ENCODE measurements around the gene CALHM1.
"Not testable (repeated sequence)": the region's sequence is repeated elsewhere in the genome, so short reads cannot be mapped to it uniquely, and the experiment has no call there.

The CALHM1 gene

GRCh38 chr10:103428989-103429643, 29.6 kb downstream of the CALHM1 start:
- no peak for DNase-seq

GRCh38 chr10:103427866-103428265, 30.8 kb downstream of the CALHM1 start:
- no peak for DNase-seq

- DNase-seq, result no peak
Observed at GRCh38 chr10:103423748-103424147, 35.0 kb downstream of the CALHM1 start.

GRCh38 chr10:103419101-103419500, 39.6 kb downstream of the CALHM1 start:
- no peak for DNase-seq

- DNase-seq, result no peak
Observed at GRCh38 chr10:103417601-103418000, 41.1 kb downstream of the CALHM1 start.

- not testable (repeated sequence) for DNase-seq
Observed at GRCh38 chr10:103417148-103417469, 41.6 kb downstream of the CALHM1 start.

GRCh38 chr10:103416436-103417147, 42.1 kb downstream of the CALHM1 start:
- DNase-seq, result peak; percentile 45

- no peak for DNase-seq
Observed at GRCh38 chr10:103415581-103415980, 43.1 kb downstream of the CALHM1 start.

GRCh38 chr10:103413564-103413963, 45.1 kb downstream of the CALHM1 start:
- DNase-seq, result no peak
